IPS-18a (cell line): ENCODE measurements around the gene NTN1.

Experiments used
- H3K27ac ChIP-seq: one replicate; pipeline ENCODE4 v1.5.1; 2013; ENCODE audit warnings: low read length
- H3K27me3 ChIP-seq: one replicate; pipeline ENCODE4 v1.6.1; 2013; ENCODE audit warnings: mild to moderate bottlenecking, low read length; ENCODE audit not compliant: control insufficient read depth, insufficient read depth
- H3K36me3 ChIP-seq: one replicate; pipeline ENCODE4 v1.6.1; 2013; ENCODE audit warnings: low read depth, low read length; ENCODE audit not compliant: control insufficient read depth
- H3K4me1 ChIP-seq: one replicate; pipeline ENCODE4 v1.6.1; 2013; ENCODE audit warnings: low read depth, low read length; ENCODE audit not compliant: control insufficient read depth
- H3K4me3 ChIP-seq: one replicate; pipeline ENCODE4 v1.5.1; 2013; ENCODE audit warnings: low read length
- H3K9ac ChIP-seq: one replicate; pipeline ENCODE4 v1.6.1; 2013; ENCODE audit warnings: mild to moderate bottlenecking, low read length, moderate library complexity
- H3K9me3 ChIP-seq: one replicate; pipeline ENCODE4 v1.6.1; 2013; ENCODE audit warnings: low read depth, low read length; ENCODE audit not compliant: control insufficient read depth

The NTN1 gene

GRCh38 chr17:9219631-9220397 is 198.5 kb downstream of the NTN1 start:
- Histone ChIP-seq H3K36me3 (no peaks in the 10 kb centered on the region), H3K9ac (no peak overlapping the region), H3K4me1 (peaks cover 14% of the 10 kb centered on the region), H3K4me3 (no peak overlapping the region), H3K27me3 (no peaks in the 10 kb centered on the region), H3K9me3 (peaks cover 5% of the 10 kb centered on the region), H3K27ac (no peak overlapping the region)

DNA sequence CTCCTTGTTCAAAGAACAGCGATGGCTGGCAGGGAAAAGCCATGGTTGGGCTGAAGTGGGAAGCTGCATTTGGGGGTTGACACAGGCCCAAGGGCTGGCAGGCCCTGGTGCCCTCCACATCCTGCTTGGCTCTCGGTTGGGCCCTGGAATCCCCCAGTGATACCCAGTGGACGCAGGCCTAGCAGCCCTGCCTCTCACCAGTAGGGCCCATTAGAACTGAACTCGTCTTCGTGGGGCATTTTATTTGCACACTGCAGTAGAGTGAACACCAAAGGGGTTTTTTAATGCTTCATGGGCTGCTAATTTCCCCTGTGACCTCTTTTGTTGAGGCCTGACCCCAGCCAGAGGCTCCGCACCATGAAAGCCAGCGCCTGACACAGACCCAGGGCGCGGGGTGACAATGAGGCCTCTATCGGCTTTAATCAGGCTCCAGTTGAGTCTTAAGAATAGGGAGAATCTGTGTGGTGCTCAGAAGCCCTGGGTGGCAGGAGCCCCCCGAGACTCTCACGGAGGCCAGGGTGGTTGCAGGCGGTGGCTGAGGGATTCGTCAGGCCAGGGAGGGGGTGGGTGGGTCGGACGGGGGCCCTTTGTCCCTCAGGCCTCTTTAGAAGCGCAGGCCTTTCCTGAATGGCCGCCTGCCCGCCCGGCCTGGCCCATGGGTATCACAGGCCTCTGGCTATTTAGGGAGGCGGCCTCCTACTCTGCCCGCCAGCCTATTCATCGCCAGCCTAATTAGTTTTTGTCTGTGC is 199.3 kb downstream of the NTN1 start:
- H3K9me3 ChIP-seq: peaks cover 1% of the 10 kb centered on the region
- H3K27me3 ChIP-seq: no peaks in the 10 kb centered on the region
- no peaks in the 10 kb centered on the region for H3K36me3 ChIP-seq
- H3K4me3 ChIP-seq: no peak overlapping the region
- no peak overlapping the region for H3K9ac ChIP-seq
- H3K4me1 ChIP-seq: peaks cover 14% of the 10 kb centered on the region
- H3K27ac ChIP-seq: no peak overlapping the region

- H3K4me1 ChIP-seq: peaks cover 14% of the 10 kb centered on the region
- no peaks in the 10 kb centered on the region for H3K9me3 ChIP-seq
- H3K9ac ChIP-seq: no peak overlapping the region
- no peak overlapping the region for H3K4me3 ChIP-seq
- H3K36me3 ChIP-seq: no peaks in the 10 kb centered on the region
- no peak overlapping the region for H3K27ac ChIP-seq
- H3K27me3 ChIP-seq: no peaks in the 10 kb centered on the region
Observed at GRCh38 chr17:9221147-9221921, 200.0 kb downstream of the NTN1 start.

- Histone ChIP-seq H3K9me3 (no peaks in the 10 kb centered on the region), H3K4me3 (no peak overlapping the region), H3K4me1 (peaks cover 17% of the 10 kb centered on the region), H3K27ac (no peak overlapping the region), H3K36me3 (no peaks in the 10 kb centered on the region), H3K9ac (no peak overlapping the region), H3K27me3 (no peaks in the 10 kb centered on the region)
Observed at GRCh38 chr17:9221922-9222180, 200.5 kb downstream of the NTN1 start.

GRCh38 chr17:9223531-9223930 is 202.2 kb downstream of the NTN1 start:
- H3K9ac ChIP-seq: no peak overlapping the region
- H3K36me3 ChIP-seq: no peaks in the 10 kb centered on the region
- H3K4me1 ChIP-seq: peaks cover 17% of the 10 kb centered on the region
- H3K9me3 ChIP-seq: no peaks in the 10 kb centered on the region
- H3K4me3 ChIP-seq: no peak overlapping the region
- H3K27ac ChIP-seq: no peak overlapping the region
- no peaks in the 10 kb centered on the region for H3K27me3 ChIP-seq

- Histone ChIP-seq H3K4me3 (no peak overlapping the region), H3K36me3 (no peaks in the 10 kb centered on the region), H3K9ac (no peak overlapping the region), H3K27me3 (no peaks in the 10 kb centered on the region), H3K4me1 (peaks cover 17% of the 10 kb centered on the region), H3K27ac (no peak overlapping the region), H3K9me3 (no peaks in the 10 kb centered on the region)
Observed at GRCh38 chr17:9224485-9224884, 203.2 kb downstream of the NTN1 start.

- peaks cover 12% of the 10 kb centered on the region for H3K4me1 ChIP-seq
- no peak overlapping the region for H3K27ac ChIP-seq
- no peaks in the 10 kb centered on the region for H3K27me3 ChIP-seq
- H3K4me3 ChIP-seq: no peak overlapping the region
- no peaks in the 10 kb centered on the region for H3K36me3 ChIP-seq
- no peaks in the 10 kb centered on the region for H3K9me3 ChIP-seq
- no peak overlapping the region for H3K9ac ChIP-seq
Observed at GRCh38 chr17:9225305-9226101, 204.2 kb downstream of the NTN1 start.

DNA sequence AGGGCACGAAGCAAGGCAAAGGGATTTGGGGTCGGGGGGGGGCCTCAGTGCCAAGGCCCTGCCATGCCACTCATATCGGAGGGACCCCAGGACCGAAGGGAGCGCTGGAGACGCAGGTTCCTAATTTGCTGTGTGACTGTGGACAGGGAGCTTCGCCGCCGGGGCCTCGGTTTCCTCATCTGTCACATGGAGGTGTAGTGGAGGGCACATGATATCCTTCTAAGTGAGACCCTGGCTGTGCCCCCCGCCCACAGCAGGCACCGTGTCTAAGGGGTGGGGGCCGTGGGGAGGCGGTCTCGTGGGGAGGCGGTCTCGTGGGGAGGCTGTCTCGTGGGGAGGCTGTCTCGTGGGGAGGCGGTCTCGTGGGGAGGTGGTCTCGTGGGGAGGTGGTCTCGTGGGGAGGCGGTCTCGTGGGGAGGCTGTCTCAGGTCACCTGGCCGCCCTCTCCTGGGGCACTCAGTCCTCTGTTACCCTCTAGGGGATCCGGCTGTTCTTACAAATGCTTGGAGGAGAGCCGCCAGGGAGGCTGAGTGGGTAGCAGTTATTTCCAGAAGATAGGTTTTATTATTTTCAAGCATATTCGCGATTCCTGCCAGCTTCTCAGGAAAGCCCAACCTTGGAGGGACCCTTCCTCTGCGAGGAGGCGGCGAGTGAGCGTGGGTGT is 205.0 kb downstream of the NTN1 start:
- Histone ChIP-seq H3K27ac (no peak overlapping the region), H3K27me3 (no peaks in the 10 kb centered on the region), H3K9ac (no peak overlapping the region), H3K4me1 (peaks cover 7% of the 10 kb centered on the region), H3K4me3 (no peak overlapping the region), H3K36me3 (no peaks in the 10 kb centered on the region), H3K9me3 (no peaks in the 10 kb centered on the region)

DNA sequence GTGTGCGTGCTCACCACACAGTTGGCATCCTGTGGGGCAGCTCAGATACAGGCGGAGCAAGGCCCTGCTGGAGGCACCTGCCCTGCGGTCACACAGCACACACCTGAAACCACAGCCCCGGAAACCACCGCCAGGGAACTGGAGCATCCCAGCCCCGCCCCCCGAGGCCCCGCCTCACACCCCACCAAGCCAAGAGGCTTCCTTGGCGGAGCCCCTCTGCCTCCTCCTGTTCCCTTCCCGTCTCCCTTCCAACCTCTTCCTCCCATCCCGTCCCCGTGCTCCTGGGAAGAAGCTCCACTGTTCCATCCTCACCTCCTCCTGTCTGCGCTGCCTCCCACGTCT is 205.5 kb downstream of the NTN1 start:
- Histone ChIP-seq H3K27ac (no peak overlapping the region), H3K36me3 (no peaks in the 10 kb centered on the region), H3K27me3 (no peaks in the 10 kb centered on the region), H3K4me1 (peaks cover 3% of the 10 kb centered on the region), H3K9me3 (no peaks in the 10 kb centered on the region), H3K4me3 (no peak overlapping the region), H3K9ac (no peak overlapping the region)

DNA sequence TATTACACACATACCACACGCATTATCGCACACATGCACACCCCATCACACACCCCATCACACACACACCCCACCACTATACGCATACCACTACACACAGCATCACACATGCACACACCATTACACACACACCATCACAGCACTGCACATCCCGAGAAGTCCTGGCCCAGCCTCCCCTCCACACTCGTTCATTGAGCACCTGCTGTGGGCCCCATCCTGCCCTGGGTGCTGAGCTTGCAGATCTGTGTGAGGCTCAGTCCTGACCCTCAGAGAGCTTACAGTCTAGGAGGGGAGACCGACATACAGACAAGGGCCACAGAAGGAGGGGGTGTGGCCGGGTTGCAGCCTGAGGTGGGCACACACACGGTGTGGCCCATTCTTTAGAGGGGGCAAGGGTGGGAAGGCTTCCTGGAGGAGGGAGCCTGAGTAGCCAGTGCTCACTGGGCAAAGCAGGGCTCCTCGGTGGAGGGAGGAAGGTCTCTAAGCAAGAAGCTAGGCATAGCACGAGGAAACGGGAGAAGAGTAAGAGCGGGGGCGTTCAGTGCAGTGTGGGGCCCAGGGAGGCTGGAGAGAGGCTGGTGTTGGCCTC is 206.6 kb downstream of the NTN1 start:
- Histone ChIP-seq H3K27me3 (no peaks in the 10 kb centered on the region), H3K4me3 (no peak overlapping the region), H3K4me1 (peaks cover 3% of the 10 kb centered on the region), H3K9me3 (no peaks in the 10 kb centered on the region), H3K9ac (no peak overlapping the region), H3K27ac (no peak overlapping the region), H3K36me3 (no peaks in the 10 kb centered on the region)
